GM21367 (cell line): ENCODE data around the gene LRRC32.

Source experiments
- ATAC-seq: cut with Tn5 transposase; IDR thresholded peaks from one replicate; pipeline ENCODE4 v1.9.1; 2021; ENCODE audit not compliant: unreplicated experiment

Gene LRRC32

DNA sequence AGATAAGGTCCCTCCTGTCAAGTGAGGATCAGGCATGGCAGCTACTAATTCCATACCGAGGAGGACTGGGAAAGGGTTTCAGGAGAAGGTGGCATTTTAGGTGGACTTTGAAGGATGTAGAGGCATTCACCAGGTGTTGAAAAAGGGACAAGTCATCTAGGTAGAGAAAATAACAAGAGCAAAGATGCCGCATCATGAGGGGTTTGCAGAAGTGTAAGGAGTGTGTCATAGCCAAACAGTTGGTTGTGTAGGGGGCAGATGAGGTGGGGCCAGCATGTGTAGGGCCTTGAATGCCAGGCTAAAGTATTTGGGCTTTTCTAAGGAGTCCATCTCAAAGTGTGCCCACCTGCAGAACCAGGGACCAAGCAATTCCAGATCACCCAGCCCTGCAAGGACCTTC lies 11.6 kb upstream of the LRRC32 start:
- no peak for ATAC-seq

DNA sequence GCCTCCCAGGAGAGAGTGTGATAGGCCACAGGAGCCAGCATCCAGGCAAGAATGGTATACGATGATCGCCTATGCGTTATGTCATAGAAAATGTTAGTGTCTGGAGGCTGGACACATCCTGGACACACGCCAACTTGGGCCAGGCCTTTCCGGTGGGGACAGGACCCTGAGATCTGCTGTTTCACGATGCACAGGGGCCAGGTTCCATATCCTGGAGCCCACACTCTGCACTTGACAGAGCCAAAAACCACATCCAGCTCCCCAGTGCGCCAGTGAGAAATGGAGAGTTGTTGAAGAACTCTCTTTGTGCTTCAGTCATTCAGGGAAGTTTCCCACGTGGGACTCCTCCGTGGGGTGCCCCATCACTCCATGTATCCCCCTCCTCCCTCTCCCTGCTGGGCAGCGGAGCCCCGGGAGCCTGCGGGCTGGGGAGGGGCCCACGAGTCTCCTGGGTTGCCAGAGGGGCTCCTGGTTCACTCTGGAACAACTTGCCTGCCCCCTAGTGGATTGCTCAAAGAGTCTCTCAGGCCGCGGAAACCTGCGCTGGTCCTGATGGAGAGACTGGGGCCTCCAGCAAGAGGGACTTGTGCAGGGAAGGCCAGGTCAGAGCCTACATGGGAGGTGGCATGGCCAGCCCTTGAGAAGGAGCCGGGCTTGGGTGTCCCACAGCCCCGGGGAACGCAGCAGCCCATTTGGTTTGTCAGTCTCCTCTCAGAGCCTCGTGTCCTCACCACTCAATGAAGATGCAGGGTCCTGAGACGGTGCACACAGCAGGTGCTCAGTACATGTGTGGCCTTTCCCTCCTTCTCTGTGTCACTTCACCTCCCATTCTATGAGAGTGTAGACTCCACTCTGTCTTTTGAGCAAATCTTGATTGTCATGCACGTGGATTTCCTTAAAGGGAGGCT lies 10.2 kb upstream of the LRRC32 start:
- no peak for ATAC-seq

DNA sequence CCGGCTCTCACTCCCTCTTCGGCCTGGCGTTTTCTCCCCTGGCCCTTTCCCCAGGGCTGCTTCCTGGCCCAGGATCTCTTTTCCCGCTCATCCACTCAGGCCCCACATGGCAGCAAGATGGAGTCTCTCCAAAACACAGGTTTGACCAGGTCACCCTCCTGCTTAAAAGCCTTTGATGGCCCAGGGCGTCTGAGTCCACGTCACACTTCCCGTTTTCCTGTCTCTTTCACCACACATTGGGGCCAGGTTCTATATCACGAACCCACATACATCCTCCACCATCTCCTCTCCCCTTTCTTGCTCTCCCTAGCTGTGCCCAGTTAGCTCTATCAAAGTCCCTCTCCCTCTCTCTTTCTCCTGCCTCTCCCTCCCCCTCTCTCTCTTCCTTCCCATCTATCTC lies 7.8 kb upstream of the LRRC32 start:
- ATAC-seq, result no peak

DNA sequence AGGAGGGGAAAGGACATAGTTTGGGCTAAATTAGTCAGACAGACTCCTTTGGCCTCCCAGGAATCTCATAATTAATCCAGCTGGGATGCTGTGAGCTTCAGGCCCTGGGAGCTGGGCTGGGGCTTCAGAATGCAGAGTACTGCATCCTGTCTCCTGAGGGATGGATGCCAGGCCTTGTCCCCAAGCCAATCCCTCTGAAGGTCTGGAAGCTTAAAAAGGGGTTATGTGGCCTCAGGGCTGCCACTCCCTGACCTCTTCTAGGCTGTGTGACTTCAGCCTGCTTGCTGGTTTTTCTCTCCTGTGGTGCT lies 6.9 kb upstream of the LRRC32 start:
- no peak for ATAC-seq

DNA sequence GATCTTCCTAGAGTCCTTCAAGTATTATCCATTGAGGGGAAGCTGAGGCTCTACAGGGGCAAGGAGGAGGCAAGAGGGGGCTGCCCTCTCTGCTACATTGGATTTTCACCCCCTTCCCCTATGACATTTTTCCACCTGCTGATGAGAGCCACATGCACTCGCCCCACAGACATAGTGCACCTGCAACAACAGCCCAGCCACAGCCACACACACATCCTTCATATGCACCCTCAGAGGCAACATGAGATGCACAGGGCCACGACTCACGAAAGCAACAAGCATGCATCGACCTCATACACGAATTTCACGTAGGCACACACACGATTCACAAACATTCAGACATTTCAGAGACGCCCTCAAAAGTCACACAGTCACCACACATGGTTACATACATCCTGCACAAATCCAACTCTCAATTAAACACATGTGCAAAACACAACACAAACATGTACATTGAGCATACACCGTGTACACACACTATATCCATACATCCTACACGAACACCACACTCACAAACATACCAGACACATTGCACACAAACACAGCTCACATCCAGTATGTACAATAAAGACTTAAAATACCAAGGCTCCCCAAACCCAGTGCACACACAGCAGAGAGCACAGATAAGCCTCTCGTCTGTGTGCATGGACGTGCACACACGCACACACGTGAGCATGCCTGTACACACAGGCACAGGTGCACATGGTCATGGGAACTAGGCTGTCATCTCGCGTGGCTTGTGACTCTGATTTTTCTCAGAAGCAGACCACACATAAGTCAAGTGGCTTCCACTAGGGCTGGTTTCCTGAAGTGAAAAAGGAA lies 6.3 kb upstream of the LRRC32 start:
- ATAC-seq, result no peak

DNA sequence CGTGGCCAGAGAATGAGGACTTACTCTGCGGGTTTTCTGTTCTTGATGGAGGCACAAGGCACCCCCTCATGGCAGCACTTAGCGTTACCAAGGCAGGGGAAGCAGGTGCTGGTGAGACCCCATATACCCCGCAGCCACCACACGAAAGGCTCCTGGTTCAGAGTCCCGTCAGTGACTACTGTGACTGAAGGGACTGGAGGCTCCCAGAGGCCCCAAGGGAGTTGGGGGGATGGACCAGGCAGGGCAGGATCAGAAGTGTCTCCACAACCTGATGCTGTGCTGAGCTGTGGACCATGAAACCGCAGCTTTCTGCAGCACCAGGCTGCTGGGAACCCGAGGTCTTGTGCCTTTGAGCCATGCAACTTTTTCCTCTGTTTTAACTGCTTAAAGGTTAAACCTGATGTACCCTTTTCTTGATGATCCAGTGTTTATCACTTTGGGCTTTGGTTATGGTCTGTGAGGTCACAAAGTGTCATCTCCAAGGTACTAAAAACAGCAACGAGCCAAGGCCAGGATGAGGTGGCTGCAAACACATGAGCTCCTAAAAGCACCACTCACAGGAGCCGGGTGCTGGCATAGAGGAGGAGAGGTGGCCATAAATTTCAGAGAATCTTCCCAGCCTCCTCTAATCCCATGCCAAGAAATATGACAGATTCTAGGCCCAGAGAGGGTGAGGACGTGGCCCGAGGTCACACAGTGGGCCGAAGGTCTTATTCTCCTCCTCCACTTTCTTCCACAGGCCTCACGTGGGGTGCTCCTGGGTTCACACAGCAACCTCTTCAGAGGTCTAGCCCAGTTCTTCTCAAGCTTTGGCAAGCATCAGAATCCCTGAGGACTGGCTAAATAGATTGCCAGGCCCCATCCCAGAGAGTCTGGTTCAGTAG lies 4.2 kb upstream of the LRRC32 start:
- ATAC-seq, result no peak

DNA sequence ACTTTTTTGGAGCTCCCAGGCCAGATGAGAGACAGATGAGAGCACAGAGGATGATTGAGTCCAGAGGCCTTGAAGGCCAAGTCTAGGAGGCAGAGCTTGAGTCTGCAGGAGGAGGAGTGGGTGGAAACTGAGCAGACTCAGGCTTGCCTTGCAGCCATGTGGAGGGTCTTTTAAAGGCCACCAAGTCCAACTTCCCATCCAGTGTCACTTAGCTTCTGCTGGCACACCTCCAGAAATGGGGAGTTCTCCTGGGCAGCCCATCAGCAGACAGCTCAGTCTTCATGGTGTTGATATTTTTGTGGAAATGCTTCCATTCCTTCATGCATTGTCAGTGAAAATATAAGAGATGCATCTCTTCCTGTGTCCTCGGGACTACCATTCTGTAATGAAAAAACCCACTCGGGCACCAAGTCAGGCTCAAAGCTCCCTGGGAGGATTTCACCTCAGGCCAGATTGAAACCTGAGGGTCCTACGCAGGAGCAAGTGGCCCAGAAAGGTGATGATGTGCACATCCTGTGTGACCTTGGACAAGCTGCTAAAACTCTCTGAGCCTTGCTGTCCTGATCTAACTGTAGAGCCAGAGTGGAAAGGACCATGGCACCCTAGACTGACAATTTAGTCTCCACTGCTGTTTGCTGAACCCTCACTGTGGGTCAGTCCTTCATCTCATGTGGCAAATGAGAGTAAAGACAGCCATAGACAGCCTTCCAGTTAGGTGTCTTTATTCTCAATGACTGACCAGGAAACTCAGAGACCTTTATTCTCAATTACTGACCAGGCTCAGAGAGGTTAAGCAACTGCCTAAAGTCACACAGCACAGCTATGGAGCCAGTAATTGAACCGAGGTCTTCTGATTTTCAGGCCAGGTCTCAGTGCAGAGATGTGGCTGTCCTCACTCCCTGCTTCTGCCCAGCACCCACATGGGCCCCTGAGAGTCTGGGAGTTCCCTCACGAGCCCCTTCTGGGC lies 2.9 kb upstream of the LRRC32 start:
- peak; percentile 1 for ATAC-seq

DNA sequence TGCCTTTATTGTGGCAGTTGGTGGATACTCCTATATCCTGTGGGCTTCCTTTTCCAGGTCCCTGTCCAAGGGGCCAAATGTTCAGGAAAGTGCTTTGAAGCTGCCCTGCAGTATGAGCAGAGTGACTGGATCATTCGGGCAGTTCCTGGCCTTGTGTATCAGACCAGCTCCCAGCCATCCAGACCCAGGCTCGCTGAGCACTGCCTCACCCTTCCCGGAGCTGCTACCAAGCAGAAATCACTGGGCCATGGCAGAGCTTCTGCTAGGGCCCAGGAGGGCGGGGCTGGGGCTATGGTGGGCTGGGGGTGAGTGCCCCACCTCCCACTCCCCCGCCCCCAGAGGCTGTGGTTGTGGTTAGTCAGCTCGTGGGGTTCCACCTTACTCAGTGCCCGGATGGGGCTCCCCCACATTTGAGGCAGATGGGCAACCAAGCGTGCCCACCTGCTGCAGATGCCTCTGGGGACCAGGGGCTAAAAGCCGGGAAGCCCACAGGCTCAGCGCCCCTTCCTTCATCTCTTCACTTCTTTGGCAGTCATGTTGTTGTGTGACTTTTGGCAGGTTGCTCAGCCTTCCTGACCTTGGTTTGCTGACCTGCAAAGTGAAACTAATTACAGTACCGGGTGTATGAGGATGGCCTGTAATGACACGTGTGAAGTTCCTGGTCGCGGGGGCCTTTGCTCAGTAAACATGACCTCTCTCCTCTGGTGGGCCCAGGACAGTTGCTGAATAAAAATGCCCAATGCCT lies 2.1 kb upstream of the LRRC32 start:
- peak; percentile 49 for ATAC-seq

GRCh38 chr11:76671626-76672309 lies 1.2 kb upstream of the LRRC32 start:
- no peak for ATAC-seq

DNA sequence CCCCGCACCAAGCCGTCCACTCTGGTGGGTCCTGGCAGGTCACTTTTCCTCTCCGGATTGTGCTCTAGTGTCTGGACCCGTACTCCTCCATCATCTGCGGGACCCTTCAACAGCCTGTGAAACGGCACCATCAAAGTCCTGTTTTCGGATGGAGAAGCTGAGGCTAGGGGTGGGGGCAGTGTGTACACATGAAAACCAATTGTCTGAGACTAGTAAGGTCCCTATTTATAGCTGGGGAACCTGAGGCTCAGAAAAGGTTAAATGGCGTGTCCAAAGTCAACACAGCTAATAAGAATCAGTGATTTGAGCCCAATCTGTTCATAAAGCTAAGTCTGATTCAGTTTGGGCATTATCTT lies 668 bp upstream of the LRRC32 start:
- no peak for ATAC-seq

- no peak for ATAC-seq
Observed at GRCh38 chr11:76669901-76670484, 554 bp downstream of the LRRC32 start.

DNA sequence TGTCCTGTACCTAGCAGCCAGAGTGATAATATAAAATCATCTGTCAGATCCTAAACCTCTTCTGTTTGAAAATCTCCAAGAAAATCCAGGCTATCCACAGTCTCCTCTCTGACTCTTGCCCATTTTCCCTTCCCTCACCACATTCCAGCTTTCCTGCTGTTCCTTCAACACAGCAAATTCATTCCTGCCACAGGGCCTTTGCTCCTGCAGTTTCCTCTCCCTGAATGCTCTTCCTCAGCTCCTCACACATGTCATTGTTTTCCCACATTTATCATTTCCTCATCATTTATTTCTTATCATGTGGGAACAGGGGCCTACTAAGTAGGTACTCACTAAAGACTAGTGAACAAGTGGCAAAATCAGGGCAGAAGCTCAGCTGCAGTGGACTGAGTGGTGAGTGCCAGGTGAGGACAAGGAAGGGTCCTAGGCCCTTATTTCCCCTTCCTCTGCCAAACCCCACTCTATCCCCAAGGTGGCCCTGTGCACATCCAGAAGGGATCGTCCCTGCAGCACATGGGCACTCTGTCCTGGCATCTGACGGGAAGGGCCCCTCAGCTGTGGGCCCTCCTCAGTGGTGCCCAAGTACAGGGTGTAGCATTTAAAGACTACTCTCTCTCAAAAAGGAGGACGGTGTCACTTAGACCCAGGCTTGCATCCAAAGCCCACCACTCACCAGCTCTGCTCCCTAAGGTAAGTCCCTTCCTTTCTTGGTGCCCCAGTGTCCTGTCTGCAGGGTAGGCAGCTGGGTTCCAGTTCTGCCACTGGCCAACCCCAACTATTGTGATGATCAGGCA lies 2.0 kb downstream of the LRRC32 start:
- ATAC-seq, result no peak

DNA sequence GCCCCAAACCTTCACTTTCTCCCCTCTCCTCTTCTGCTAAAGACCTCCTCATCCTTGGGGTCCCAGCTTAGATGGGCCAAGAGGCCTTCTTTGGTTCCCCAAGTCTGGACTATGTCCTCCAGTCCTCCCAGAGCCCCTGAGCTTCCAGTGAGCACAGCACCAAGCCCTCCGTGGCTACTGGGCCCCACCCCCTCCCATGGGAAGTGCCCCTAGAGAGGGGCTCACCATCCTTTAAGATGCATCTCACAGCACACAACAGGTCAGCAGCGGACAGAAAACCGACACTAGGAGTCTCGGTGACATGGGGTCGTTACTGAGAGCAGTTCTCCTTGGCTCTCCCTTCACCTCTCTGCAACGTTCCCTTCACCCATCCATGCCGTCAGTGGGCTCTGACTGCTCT lies 2.7 kb downstream of the LRRC32 start:
- ATAC-seq, result no peak

DNA sequence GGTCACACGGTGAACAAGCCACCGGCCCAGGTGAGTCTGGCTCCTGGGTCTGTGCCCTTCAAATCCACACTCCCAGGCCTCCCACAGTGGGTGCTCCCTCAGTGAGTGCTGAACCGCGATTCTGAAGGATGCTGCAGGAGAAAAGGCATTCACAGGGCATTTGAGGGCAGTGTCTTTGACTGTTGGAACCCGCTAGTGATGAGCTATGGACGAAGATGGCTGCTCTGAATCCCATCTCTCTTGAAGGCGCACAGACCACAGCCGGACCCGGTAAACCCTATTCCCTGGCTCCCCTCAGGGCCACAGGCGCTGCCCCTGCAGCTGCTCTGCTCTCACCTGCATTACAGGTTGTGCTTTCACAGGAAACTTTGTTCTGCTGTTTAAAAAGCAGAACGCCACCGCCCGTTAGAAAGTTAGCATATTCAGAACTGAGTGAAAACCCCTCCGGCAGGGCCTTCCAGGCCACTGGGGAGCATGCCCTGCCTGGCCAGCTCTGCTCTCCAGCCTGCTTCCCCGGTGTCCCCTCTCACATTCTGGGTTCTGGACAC lies 3.2 kb downstream of the LRRC32 start:
- ATAC-seq, result no peak

GRCh38 chr11:76666830-76667229 lies 3.7 kb downstream of the LRRC32 start:
- ATAC-seq, result no peak

DNA sequence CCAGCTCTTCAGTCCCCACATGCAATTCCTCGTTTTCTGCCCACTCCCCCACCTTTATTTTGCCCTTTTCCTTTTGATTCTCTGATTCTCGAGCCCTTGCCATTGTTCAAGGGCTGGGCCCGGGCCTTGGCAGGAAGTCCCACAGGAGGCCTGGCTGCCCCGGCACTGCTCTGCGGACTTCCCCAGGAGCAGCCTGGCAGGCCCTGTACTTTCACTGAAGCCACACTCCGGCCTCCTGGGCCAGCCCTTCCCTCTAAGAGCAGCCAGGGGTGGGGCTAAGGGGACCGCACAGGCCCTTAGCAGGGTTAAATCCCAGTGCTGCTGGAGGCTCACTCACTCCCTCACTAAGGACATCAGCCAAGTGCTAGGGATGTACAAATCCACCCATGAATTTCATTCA lies 4.1 kb downstream of the LRRC32 start:
- ATAC-seq, result no peak

DNA sequence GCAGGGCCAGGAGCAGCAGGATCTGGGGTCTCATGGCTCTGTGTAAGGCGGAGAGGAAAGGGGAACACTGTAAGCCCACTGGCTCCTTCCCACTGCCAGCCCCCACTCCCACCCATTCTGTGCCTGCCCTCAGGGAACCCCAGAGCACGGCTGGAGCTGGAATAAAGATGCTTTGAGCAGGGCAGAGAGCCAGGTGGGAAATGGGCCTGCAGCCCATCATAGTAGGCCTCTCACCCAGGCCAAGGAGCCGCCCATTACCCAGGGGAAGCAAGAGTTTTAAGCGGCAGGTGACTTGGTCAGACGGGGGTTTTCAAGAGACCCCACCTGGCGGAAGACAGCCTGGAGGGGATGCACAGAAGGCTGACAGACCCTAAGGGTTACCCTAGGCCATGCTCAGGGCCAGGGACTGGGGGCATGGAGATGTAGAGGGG lies 4.6 kb downstream of the LRRC32 start:
- no peak for ATAC-seq

GRCh38 chr11:76665172-76665571 lies 5.4 kb downstream of the LRRC32 start:
- no peak for ATAC-seq
